Measurements from ENCODE around the gene DOCK1.

- TF ChIP-seq CTCF (IDR thresholded peaks at IDR 0.05) (no peak), EZH2 (IDR thresholded peaks at IDR 0.05) (no peak)
Observed at GRCh38 chr10:126902157-126902556, 3.1 kb upstream of the DOCK1 start.
